ENCODE measurements around the gene HMOX1.

DNA sequence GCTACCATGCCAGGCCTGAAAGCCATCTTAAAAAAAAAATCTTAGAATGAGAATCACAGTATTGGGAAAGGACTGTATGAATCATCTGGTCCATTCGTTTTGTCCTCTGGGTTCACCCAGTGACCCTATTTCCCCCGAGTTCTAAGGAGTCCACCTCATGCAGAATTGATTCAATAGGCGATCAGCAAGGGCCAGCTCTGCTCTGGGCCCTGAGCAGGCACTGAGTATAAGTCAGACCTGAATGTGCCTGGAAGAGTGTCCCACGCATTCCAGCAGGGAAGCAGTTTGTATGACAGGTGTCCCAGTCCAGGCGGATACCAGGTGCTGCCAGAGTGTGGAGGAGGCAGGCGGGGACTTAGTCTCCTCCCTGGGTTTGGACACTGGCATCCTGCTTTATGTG, 883 bp upstream of the HMOX1 start:
- TF ChIP-seq, protein P1, sequence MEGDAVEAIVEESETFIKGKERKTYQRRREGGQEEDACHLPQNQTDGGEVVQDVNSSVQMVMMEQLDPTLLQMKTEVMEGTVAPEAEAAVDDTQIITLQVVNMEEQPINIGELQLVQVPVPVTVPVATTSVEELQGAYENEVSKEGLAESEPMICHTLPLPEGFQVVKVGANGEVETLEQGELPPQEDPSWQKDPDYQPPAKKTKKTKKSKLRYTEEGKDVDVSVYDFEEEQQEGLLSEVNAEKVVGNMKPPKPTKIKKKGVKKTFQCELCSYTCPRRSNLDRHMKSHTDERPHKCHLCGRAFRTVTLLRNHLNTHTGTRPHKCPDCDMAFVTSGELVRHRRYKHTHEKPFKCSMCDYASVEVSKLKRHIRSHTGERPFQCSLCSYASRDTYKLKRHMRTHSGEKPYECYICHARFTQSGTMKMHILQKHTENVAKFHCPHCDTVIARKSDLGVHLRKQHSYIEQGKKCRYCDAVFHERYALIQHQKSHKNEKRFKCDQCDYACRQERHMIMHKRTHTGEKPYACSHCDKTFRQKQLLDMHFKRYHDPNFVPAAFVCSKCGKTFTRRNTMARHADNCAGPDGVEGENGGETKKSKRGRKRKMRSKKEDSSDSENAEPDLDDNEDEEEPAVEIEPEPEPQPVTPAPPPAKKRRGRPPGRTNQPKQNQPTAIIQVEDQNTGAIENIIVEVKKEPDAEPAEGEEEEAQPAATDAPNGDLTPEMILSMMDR (IDR thresholded peaks at IDR 0.05), result no peak
- no peak for TF ChIP-seq POLR2A (IDR thresholded peaks at IDR 0.05)
- no peak for TF ChIP-seq EP300 (IDR thresholded peaks at IDR 0.05)
